ENCODE results near the gene INTS2.

INTS2 gene

GRCh38 chr17:61880589-61881102 lies 47.1 kb downstream of the INTS2 start:
- Histone ChIP-seq H3K9ac (ENCODE audit: insufficient read length) (no peak overlapping the region), H3K4me3 (no peak overlapping the region), H3K36me3 (ENCODE audit: insufficient read depth, low read length) (peaks cover 14% of the 10 kb centered on the region), H3K27ac (no peak overlapping the region), H3K9me3 (ENCODE audit: low read depth, low read length) (no peaks in the 10 kb centered on the region)
- TF ChIP-seq POLR2AphosphoS5 (IDR thresholded peaks at IDR 0.05; ENCODE audit: borderline replicate concordance, low read depth, low read length) (no peak), FOXP2 (optimal IDR thresholded peaks at IDR 0.05; ENCODE audit: control extremely low read depth, extremely low read length, insufficient read depth) (no peak), EZH2 (IDR thresholded peaks at IDR 0.05) (no peak)
- no peak for DNase-seq (ENCODE audit: low read depth, low spot score)

DNA sequence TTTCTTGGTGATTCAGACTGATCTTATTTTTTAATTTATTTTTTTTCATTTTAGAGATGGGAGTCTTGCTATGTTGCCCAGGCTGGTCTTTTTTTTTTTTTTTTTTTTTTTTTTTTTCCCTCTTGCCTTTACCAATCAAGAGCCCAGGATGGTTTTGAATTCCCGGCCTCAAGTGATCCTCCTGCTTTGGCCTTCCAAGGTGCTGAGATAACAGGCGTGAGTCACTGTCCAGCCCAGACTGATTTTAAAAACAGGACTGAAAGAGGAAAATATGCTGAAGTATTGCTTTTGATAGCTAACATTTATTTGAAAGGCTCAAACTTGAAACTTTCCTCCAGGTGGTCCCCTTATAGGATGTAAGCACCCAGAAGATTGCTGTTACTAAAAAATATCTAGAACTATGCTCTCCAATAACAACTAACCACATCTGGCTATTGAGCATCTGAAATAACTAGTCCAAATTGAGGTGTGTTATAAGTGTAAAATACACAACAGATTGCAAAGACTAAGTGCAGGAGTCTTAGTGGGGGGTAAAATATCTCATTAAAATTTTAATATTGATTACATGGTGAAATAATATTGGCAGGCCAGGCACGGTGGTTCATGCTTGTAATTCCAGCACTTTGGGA lies 48.7 kb downstream of the INTS2 start:
- no peak overlapping the region for H3K4me3 ChIP-seq
- H3K9me3 ChIP-seq (ENCODE audit: low read depth, low read length): no peaks in the 10 kb centered on the region
- TF ChIP-seq EZH2 (IDR thresholded peaks at IDR 0.05) (no peak), POLR2AphosphoS5 (IDR thresholded peaks at IDR 0.05; ENCODE audit: borderline replicate concordance, low read depth, low read length) (no peak), FOXP2 (optimal IDR thresholded peaks at IDR 0.05; ENCODE audit: control extremely low read depth, extremely low read length, insufficient read depth) (no peak)
- peaks cover 14% of the 10 kb centered on the region for H3K36me3 ChIP-seq (ENCODE audit: insufficient read depth, low read length)
- no peak overlapping the region for H3K27ac ChIP-seq
- DNase-seq (ENCODE audit: low read depth, low spot score): no peak
- H3K9ac ChIP-seq (ENCODE audit: insufficient read length): no peak overlapping the region

DNA sequence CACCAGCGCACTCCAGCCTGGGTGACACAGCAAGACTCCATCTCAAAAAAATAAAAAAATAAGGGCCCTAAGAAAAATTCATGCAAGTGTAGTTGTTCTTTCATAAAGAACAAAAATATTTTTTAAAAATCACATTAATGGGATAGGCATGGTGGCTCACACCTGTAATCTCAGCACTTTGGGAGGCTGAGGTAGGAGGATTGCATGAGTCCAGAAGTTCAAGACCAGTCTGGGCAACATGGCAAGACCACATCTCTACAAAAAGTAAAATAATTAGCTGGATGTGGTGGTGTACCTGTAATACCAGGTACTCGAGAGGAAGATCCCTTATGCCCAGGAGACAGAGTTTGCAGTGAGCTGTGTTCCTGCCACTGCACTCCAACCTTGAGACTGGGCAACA lies 49.3 kb downstream of the INTS2 start:
- Histone ChIP-seq H3K36me3 (ENCODE audit: insufficient read depth, low read length) (peaks cover 17% of the 10 kb centered on the region), H3K9me3 (ENCODE audit: low read depth, low read length) (no peaks in the 10 kb centered on the region), H3K9ac (ENCODE audit: insufficient read length) (no peak overlapping the region)

GRCh38 chr17:61877837-61878236 lies 49.9 kb downstream of the INTS2 start:
- Histone ChIP-seq H3K27ac (no peak overlapping the region), H3K9ac (ENCODE audit: insufficient read length) (no peak overlapping the region), H3K4me3 (no peak overlapping the region), H3K36me3 (ENCODE audit: insufficient read depth, low read length) (peaks cover 15% of the 10 kb centered on the region), H3K9me3 (ENCODE audit: low read depth, low read length) (no peaks in the 10 kb centered on the region)
- TF ChIP-seq POLR2AphosphoS5 (IDR thresholded peaks at IDR 0.05; ENCODE audit: borderline replicate concordance, low read depth, low read length) (no peak), EZH2 (IDR thresholded peaks at IDR 0.05) (no peak), FOXP2 (optimal IDR thresholded peaks at IDR 0.05; ENCODE audit: control extremely low read depth, extremely low read length, insufficient read depth) (no peak)
- DNase-seq (ENCODE audit: low read depth, low spot score): no peak

More for the DNA sequence above, 49.3 kb downstream of the INTS2 start:
- H3K27ac ChIP-seq: no peak overlapping the region
- no peak overlapping the region for H3K4me3 ChIP-seq
- no peak for TF ChIP-seq POLR2AphosphoS5 (IDR thresholded peaks at IDR 0.05; ENCODE audit: borderline replicate concordance, low read depth, low read length)
- no peak for TF ChIP-seq EZH2 (IDR thresholded peaks at IDR 0.05)
- TF ChIP-seq FOXP2 (optimal IDR thresholded peaks at IDR 0.05; ENCODE audit: control extremely low read depth, extremely low read length, insufficient read depth): no peak
- DNase-seq (ENCODE audit: low read depth, low spot score): no peak

DNA sequence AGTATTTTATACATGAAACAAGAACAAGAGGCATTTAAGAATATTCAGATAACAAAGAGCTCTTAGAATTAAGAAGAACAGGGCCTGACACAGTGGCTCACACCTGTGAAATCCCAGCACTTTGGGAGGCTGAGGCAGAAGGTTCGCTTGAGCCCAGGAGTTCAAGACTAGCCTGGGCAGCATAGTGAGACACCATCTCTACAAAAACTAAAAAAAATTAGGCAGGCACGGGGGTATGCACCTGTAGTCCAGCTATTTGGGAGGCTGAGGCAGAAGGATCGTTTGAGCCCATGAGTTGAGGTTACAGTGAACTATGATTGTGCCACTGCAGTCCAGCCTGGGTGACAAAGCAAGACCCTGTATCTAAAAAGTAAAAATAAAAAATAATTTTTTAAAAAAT lies 52.0 kb downstream of the INTS2 start:
- no peak for TF ChIP-seq FOXP2 (optimal IDR thresholded peaks at IDR 0.05; ENCODE audit: control extremely low read depth, extremely low read length, insufficient read depth)
- TF ChIP-seq EZH2 (IDR thresholded peaks at IDR 0.05): no peak
- H3K27ac ChIP-seq: no peak overlapping the region
- H3K9ac ChIP-seq (ENCODE audit: insufficient read length): no peak overlapping the region
- H3K9me3 ChIP-seq (ENCODE audit: low read depth, low read length): no peaks in the 10 kb centered on the region
- H3K36me3 ChIP-seq (ENCODE audit: insufficient read depth, low read length): peaks cover 22% of the 10 kb centered on the region
- H3K4me3 ChIP-seq: no peak overlapping the region
- no peak for DNase-seq (ENCODE audit: low read depth, low spot score)

- Histone ChIP-seq H3K9me3 (ENCODE audit: low read depth, low read length) (no peaks in the 10 kb centered on the region), H3K36me3 (ENCODE audit: insufficient read depth, low read length) (peaks cover 22% of the 10 kb centered on the region), H3K27ac (no peak overlapping the region), H3K4me3 (no peak overlapping the region), H3K9ac (ENCODE audit: insufficient read length) (no peak overlapping the region)
- no peak for TF ChIP-seq FOXP2 (optimal IDR thresholded peaks at IDR 0.05; ENCODE audit: control extremely low read depth, extremely low read length, insufficient read depth)
- TF ChIP-seq POLR2AphosphoS5 (IDR thresholded peaks at IDR 0.05; ENCODE audit: borderline replicate concordance, low read depth, low read length): no peak
- TF ChIP-seq EZH2 (IDR thresholded peaks at IDR 0.05): no peak
- no peak for DNase-seq (ENCODE audit: low read depth, low spot score)
Observed at GRCh38 chr17:61875285-61875684, 52.5 kb downstream of the INTS2 start.

- TF ChIP-seq POLR2AphosphoS5 (IDR thresholded peaks at IDR 0.05; ENCODE audit: borderline replicate concordance, low read depth, low read length) (no peak), EZH2 (IDR thresholded peaks at IDR 0.05) (no peak), FOXP2 (optimal IDR thresholded peaks at IDR 0.05; ENCODE audit: control extremely low read depth, extremely low read length, insufficient read depth) (no peak)
- H3K36me3 ChIP-seq (ENCODE audit: insufficient read depth, low read length): peaks cover 27% of the 10 kb centered on the region
- DNase-seq (ENCODE audit: low read depth, low spot score): no peak
- H3K27ac ChIP-seq: no peak overlapping the region
- no peak overlapping the region for H3K4me3 ChIP-seq
- H3K9me3 ChIP-seq (ENCODE audit: low read depth, low read length): no peaks in the 10 kb centered on the region
- H3K9ac ChIP-seq (ENCODE audit: insufficient read length): no peak overlapping the region
Observed at GRCh38 chr17:61874075-61874474, 53.7 kb downstream of the INTS2 start.

- no peak for TF ChIP-seq EZH2 (IDR thresholded peaks at IDR 0.05)
- no peak for TF ChIP-seq POLR2AphosphoS5 (IDR thresholded peaks at IDR 0.05; ENCODE audit: borderline replicate concordance, low read depth, low read length)
- TF ChIP-seq FOXP2 (optimal IDR thresholded peaks at IDR 0.05; ENCODE audit: control extremely low read depth, extremely low read length, insufficient read depth): no peak
- H3K27ac ChIP-seq: no peak overlapping the region
- H3K4me3 ChIP-seq: no peak overlapping the region
- H3K9me3 ChIP-seq (ENCODE audit: low read depth, low read length): no peaks in the 10 kb centered on the region
- DNase-seq (ENCODE audit: low read depth, low spot score): no peak
- H3K36me3 ChIP-seq (ENCODE audit: insufficient read depth, low read length): peaks cover 31% of the 10 kb centered on the region
- H3K9ac ChIP-seq (ENCODE audit: insufficient read length): no peak overlapping the region
Observed at GRCh38 chr17:61872099-61872498, 55.7 kb downstream of the INTS2 start.

- Histone ChIP-seq H3K27ac (no peak overlapping the region), H3K9me3 (ENCODE audit: low read depth, low read length) (no peaks in the 10 kb centered on the region), H3K36me3 (ENCODE audit: insufficient read depth, low read length) (peaks cover 33% of the 10 kb centered on the region), H3K4me3 (no peak overlapping the region), H3K9ac (ENCODE audit: insufficient read length) (no peak overlapping the region)
- no peak for TF ChIP-seq FOXP2 (optimal IDR thresholded peaks at IDR 0.05; ENCODE audit: control extremely low read depth, extremely low read length, insufficient read depth)
- TF ChIP-seq POLR2AphosphoS5 (IDR thresholded peaks at IDR 0.05; ENCODE audit: borderline replicate concordance, low read depth, low read length): no peak
- TF ChIP-seq EZH2 (IDR thresholded peaks at IDR 0.05): no peak
- DNase-seq (ENCODE audit: low read depth, low spot score): no peak
Observed at GRCh38 chr17:61869138-61869537, 58.6 kb downstream of the INTS2 start.
